K562 (cell line): ENCODE results near the gene HMGCLL1. TPM values are rescaled to one million over a fixed set of nuclear protein-coding genes. Genes with fewer than 3 reads are reported as not detected.

ENCODE experiments used
- ATAC-seq: fragments of 200-7000 bp; cut with Tn5 transposase; 3 replicates; pipeline ENCODE4 v1.9.1; 2020; ENCODE audit warnings: moderate library complexity
- BruUV-seq: library from RNA; stranded (reverse); fragments of 400-500 nt; replicated peaks from 2 replicates; lab custom pipeline; 2021; lab: Mats Ljungman, UMichigan
- CTCF ChIA-PET: fragments of 300-600 bp; formaldehyde crosslinking; extraction: SDS; loops from one replicate; lab custom pipeline; 2021; ENCODE audit warnings: low intra/inter-chr PET ratio; lab: Yijun Ruan, JAX
- POLR2A ChIA-PET: fragments of 300-600, 350-650 bp; sonication (Branson Sonifier 250); formaldehyde crosslinking; extraction: SDS; loops from one replicate; lab custom pipeline; 2021; ENCODE audit warnings: antibody characterized with exemption, inconsistent platforms; lab: Yijun Ruan, JAX
- DNase-seq, 4 experiments: peaks; one replicate each; pipeline versions ENCODE4 v3.0.0 to v3.0.0-alpha.2; 2011 to 2018; ENCODE audit warnings: low spot score in 3 of 4, mixed read lengths in 3 of 4; ENCODE audit errors: extremely low read depth in 1 of 4
- FAIRE-seq: peaks from 2 replicates; lab custom pipeline; 2011; peaks lifted over from hg19 to GRCh38; lab: Jason Lieb, UNC
- H2AFZ ChIP-seq: 2 replicates; pipeline ENCODE4 v1.6.0; 2011; ENCODE audit warnings: low read depth, low read length, control low read depth, inconsistent platforms
- H3K27ac ChIP-seq: fragments of 200-600 bp; 3 replicates; pipeline ENCODE4 v1.8.0; 2011; ENCODE audit warnings: low read depth, mild to moderate bottlenecking, control low read depth, inconsistent platforms, low read length, moderate library complexity, mixed read lengths; ENCODE audit errors: extremely low read depth
- H3K27me3 ChIP-seq, 2 experiments: fragments of 300-600 bp in 1 of 2; 2 replicates in 1 of 2; 3 replicates in 1 of 2; pipeline versions ENCODE4 v1.6.0 to v1.8.0; 2011; ENCODE audit warnings: inconsistent platforms in 2 of 2, low read length in 2 of 2, mild to moderate bottlenecking in 1 of 2, mixed read lengths in 1 of 2, moderate library complexity in 1 of 2; ENCODE audit not compliant: control insufficient read depth in 2 of 2, insufficient read depth in 2 of 2
- H3K36me3 ChIP-seq: fragments of 300-600 bp; 3 replicates; pipeline ENCODE4 v1.8.0; 2011; ENCODE audit warnings: mild to moderate bottlenecking, low read length, inconsistent platforms; ENCODE audit not compliant: control insufficient read depth, insufficient read depth
- H3K4me1 ChIP-seq, 2 experiments: fragments of 200-600 bp in 1 of 2; replicated peaks in 1 of 2; 2 replicates in 1 of 2; 3 replicates in 1 of 2; pipeline versions ENCODE4 v1.5.1 to v1.8.0; 2011; ENCODE audit warnings: inconsistent platforms in 2 of 2, low read length in 2 of 2, mild to moderate bottlenecking in 1 of 2, mixed read lengths in 1 of 2, moderate library complexity in 1 of 2; ENCODE audit not compliant: control insufficient read depth in 2 of 2, insufficient read depth in 2 of 2
- H3K4me2 ChIP-seq: 2 replicates; pipeline ENCODE4 v1.6.1; 2011; ENCODE audit warnings: low read length, control low read depth, inconsistent platforms, mixed read lengths; ENCODE audit not compliant: insufficient read depth
- H3K4me3 ChIP-seq: fragments of 200-600 bp; sonication (generic), shearing (Covaris generic); 2 replicates; pipeline ENCODE4 v1.5.1; 2016; ENCODE audit warnings: control low read depth, inconsistent platforms
- H3K79me2 ChIP-seq: fragments of 200-600 bp; 3 replicates; pipeline ENCODE4 v1.8.0; 2011; ENCODE audit warnings: low read length, inconsistent platforms; ENCODE audit not compliant: control insufficient read depth, insufficient read depth
- H3K9ac ChIP-seq, 2 experiments: 2 replicates each; pipeline versions ENCODE4 v1.6.0 to v1.6.1; 2011; ENCODE audit warnings: low read depth in 2 of 2, low read length in 2 of 2, control low read depth in 1 of 2, inconsistent platforms in 1 of 2, mild to moderate bottlenecking in 1 of 2, mixed read lengths in 1 of 2; ENCODE audit not compliant: insufficient read depth in 1 of 2
- H3K9me1 ChIP-seq: one replicate; pipeline ENCODE4 v1.6.0; 2011; ENCODE audit warnings: inconsistent platforms, mild to moderate bottlenecking, low read length, moderate library complexity; ENCODE audit not compliant: control insufficient read depth, insufficient read depth
- H3K9me3 ChIP-seq: replicated peaks from 2 replicates; pipeline ENCODE4 v1.5.1; 2011; ENCODE audit warnings: low read depth, low read length, inconsistent platforms; ENCODE audit not compliant: control insufficient read depth, insufficient read depth
- H4K20me1 ChIP-seq: replicated peaks from 2 replicates; pipeline ENCODE4 v1.6.1; 2011; ENCODE audit warnings: low read length, inconsistent platforms, mixed read lengths; ENCODE audit not compliant: control insufficient read depth, insufficient read depth
- ETV5 ChIP-seq: sonication (generic); formaldehyde crosslinking; IDR thresholded peaks from 2 replicates; pipeline ENCODE4 v1.4.0; 2020; ENCODE audit warnings: low read depth, mild to moderate bottlenecking, missing genetic modification reagents
- FOS ChIP-seq: IDR thresholded peaks from 3 replicates; pipeline ENCODE4 v1.6.1; 2011; ENCODE audit not compliant: insufficient read length; ENCODE audit errors: extremely low read depth
- MEF2A ChIP-seq: IDR thresholded peaks from 2 replicates; pipeline ENCODE4 v1.6.1; 2011; ENCODE audit warnings: low read depth, mild to moderate bottlenecking, low read length, moderate library complexity; ENCODE audit not compliant: control insufficient read depth
- MTA2 ChIP-seq: fragments of 450-650 bp; IDR thresholded peaks from 2 replicates; pipeline ENCODE4 v1.6.1; 2016; ENCODE audit warnings: low read depth
- PHTF2 ChIP-seq: fragments of 250-450 bp; sonication (Bioruptor Pico); IDR thresholded peaks from 2 replicates; pipeline ENCODE4 v1.5.0; 2021; ENCODE audit warnings: mild to moderate bottlenecking
- RBBP5 ChIP-seq: fragments of 200-600 bp; sonication (generic); IDR thresholded peaks from 2 replicates; pipeline ENCODE4 v1.6.1; 2012; ENCODE audit warnings: borderline replicate concordance, mild to moderate bottlenecking, low read length, control low read depth, inconsistent platforms; ENCODE audit not compliant: insufficient read depth, poor library complexity, severe bottlenecking
- RFX5 ChIP-seq: IDR thresholded peaks from 2 replicates; pipeline ENCODE4 v1.6.1; 2011; ENCODE audit warnings: low read depth, mild to moderate bottlenecking, improper control_type of control experiment, low read length
- TSC22D4 ChIP-seq: fragments of 450-650 bp; IDR thresholded peaks from 2 replicates; pipeline ENCODE4 v1.6.1; 2016; ENCODE audit warnings: missing genetic modification characterization, missing biosample characterization, control low read depth
- ZNF561 ChIP-seq: fragments of 450-650 bp; formaldehyde crosslinking; conservative IDR thresholded peaks from 2 replicates; pipeline ENCODE4 v1.4.0; 2020; ENCODE audit warnings: mild to moderate bottlenecking, moderate library complexity
- WGBS: fragments of 100-300 bp; shearing (Covaris generic); methylation state at CpG from one replicate; pipeline ENCODE4 v1.1.6; 2016; ENCODE audit warnings: low coverage, mixed read lengths; ENCODE audit not compliant: insufficient coverage; ENCODE audit errors: missing lambda C conversion rate; 5-methylcytosine and 5-hydroxymethylcytosine counted together
- in situ Hi-C: fragments of 300-500 bp; cut with MboI; formaldehyde crosslinking; loops from 4 replicates; pipeline ENCODE4 v1.15.0; 2018; ENCODE audit warnings: inconsistent platforms, mixed read lengths
- intact Hi-C: fragments of 100-400 bp; cut with micrococcal nuclease; formaldehyde crosslinking; loops from 2 replicates; pipeline ENCODE4 v1.14.2; 2022
- polyA plus RNA-seq, 8 experiments: library from polyadenylated mRNA; depleted of rRNA in 4 of 8; stranded (reverse) in 5 of 8; unstranded in 3 of 8; fragments of >200 nt; fragmentation: Nextera tagmentation in 2 of 8; fragmentation: Illumina TruSeq in 1 of 8; extraction: Ambion mirVana in 2 of 8; extraction: Trizol in 1 of 8; gene quantifications; 2 replicates each; pipeline versions ENCODE4 v1.2.1 to v1.2.3, GENCODE V29; 2011 to 2014; ENCODE audit warnings: inconsistent platforms in 1 of 8, missing spikeins in 1 of 8
- total RNA-seq, 7 experiments: library from RNA; depleted of rRNA in 6 of 7; stranded (reverse); fragments of >200 nt in 6 of 7; fragmentation: Illumina TruSeq in 2 of 7; extraction: Trizol in 2 of 7; gene quantifications; 2 replicates each; pipeline versions ENCODE4 v1.2.1 to v1.2.3, GENCODE V29; 2011 to 2021; ENCODE audit warnings: low replicate concordance in 1 of 7
- TF ChIP-seq, protein P1 (sequence below), 2 experiments: IDR thresholded peaks; 2 replicates each; pipeline ENCODE4 v1.6.1; 2011; ENCODE audit warnings: borderline replicate concordance in 1 of 2, control low read depth in 1 of 2, low read depth in 1 of 2, low read length in 1 of 2, mild to moderate bottlenecking in 1 of 2, mixed read lengths in 1 of 2, moderate library complexity in 1 of 2; ENCODE audit not compliant: insufficient read depth in 1 of 2, insufficient read length in 1 of 2, poor library complexity in 1 of 2, severe bottlenecking in 1 of 2; ENCODE audit errors: extremely low read depth in 1 of 2
- TF ChIP-seq, protein P2 (sequence below): sonication (generic); formaldehyde crosslinking; IDR thresholded peaks from 2 replicates; pipeline ENCODE4 v1.8.1; 2023; ENCODE audit warnings: mild to moderate bottlenecking, missing genetic modification reagents
- TF ChIP-seq, protein P3 (sequence below): sonication (generic); formaldehyde crosslinking; IDR thresholded peaks from 2 replicates; pipeline ENCODE4 v1.8.0; 2022; ENCODE audit warnings: missing genetic modification reagents, mild to moderate bottlenecking, borderline replicate concordance

HMGCLL1 gene
- total and polyA plus RNA-seq, 9 of the 15 experiments (the other 6 are each of a cell fraction or from before 2014, with no cell fraction given): not detected

DNA sequence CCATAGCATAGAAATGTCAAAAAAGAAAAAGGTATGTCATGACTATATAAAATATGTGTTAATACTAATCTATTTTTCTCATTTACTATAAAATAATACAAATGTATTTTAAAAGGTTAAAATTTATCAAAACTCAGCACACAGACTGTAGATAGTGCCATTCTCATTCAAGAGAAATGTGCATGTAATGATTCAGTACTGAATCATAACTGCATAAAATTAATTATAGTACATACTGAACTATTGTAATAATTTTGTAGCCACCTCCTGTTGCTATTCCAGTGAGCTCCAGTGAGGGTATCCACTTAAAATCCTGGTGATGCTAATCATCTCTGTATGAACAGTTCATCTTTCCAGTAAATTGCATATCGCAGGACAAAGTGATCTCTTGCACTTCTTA is 82.8 kb downstream of the HMGCLL1 start:
- FAIRE-seq (no peak), ATAC-seq (no peak), DNase-seq (no peak)
- Histone ChIP-seq H3K79me2 (no peaks in the 10 kb centered on the region), H2AFZ (no peak overlapping the region), H3K27me3 (no peaks in the 10 kb centered on the region), H4K20me1 (no peaks in the 10 kb centered on the region), H3K36me3 (no peaks in the 10 kb centered on the region), H3K9me3 (no peaks in the 10 kb centered on the region; the same call in 1 of the 2 replicates), H3K4me2 (no peak overlapping the region), H3K4me1 (no peaks in the 10 kb centered on the region), H3K9ac (no peak overlapping the region), H3K4me3 (no peak overlapping the region), H3K9me1 (no peaks in the 10 kb centered on the region), H3K27ac (no peak overlapping the region)
- 0% methylated on average over 1 of the region's 1 CpG for WGBS
- ChIA-PET CTCF (no interaction called here), POLR2A (no interaction called here)
- no TSS peak for BruUV-seq
- intact Hi-C loops: no loop called here
- in situ Hi-C loops: no loop called here
- TF ChIP-seq ETV5 (no peak), ZNF561 (CRISPR knock-in tag) (no peak), RFX5 (no peak), MTA2 (no peak), FOS (no peak), RBBP5 (no peak), TSC22D4 (no peak), MEF2A (no peak), PHTF2 (CRISPR knock-in tag) (no peak)
- TF ChIP-seq, protein P1, sequence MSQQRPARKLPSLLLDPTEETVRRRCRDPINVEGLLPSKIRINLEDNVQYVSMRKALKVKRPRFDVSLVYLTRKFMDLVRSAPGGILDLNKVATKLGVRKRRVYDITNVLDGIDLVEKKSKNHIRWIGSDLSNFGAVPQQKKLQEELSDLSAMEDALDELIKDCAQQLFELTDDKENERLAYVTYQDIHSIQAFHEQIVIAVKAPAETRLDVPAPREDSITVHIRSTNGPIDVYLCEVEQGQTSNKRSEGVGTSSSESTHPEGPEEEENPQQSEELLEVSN (IDR thresholded peaks at IDR 0.05; ENCODE audit: borderline replicate concordance in 1 of 2, extremely low read depth in 1 of 2, insufficient read depth in 1 of 2, insufficient read length in 1 of 2, low read depth in 1 of 2, low read length in 1 of 2, poor library complexity in 1 of 2, severe bottlenecking in 1 of 2): no peak
- TF ChIP-seq, protein P2, sequence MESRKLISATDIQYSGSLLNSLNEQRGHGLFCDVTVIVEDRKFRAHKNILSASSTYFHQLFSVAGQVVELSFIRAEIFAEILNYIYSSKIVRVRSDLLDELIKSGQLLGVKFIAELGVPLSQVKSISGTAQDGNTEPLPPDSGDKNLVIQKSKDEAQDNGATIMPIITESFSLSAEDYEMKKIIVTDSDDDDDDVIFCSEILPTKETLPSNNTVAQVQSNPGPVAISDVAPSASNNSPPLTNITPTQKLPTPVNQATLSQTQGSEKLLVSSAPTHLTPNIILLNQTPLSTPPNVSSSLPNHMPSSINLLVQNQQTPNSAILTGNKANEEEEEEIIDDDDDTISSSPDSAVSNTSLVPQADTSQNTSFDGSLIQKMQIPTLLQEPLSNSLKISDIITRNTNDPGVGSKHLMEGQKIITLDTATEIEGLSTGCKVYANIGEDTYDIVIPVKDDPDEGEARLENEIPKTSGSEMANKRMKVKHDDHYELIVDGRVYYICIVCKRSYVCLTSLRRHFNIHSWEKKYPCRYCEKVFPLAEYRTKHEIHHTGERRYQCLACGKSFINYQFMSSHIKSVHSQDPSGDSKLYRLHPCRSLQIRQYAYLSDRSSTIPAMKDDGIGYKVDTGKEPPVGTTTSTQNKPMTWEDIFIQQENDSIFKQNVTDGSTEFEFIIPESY (CRISPR knock-in tag): no peak
- TF ChIP-seq, protein P3, sequence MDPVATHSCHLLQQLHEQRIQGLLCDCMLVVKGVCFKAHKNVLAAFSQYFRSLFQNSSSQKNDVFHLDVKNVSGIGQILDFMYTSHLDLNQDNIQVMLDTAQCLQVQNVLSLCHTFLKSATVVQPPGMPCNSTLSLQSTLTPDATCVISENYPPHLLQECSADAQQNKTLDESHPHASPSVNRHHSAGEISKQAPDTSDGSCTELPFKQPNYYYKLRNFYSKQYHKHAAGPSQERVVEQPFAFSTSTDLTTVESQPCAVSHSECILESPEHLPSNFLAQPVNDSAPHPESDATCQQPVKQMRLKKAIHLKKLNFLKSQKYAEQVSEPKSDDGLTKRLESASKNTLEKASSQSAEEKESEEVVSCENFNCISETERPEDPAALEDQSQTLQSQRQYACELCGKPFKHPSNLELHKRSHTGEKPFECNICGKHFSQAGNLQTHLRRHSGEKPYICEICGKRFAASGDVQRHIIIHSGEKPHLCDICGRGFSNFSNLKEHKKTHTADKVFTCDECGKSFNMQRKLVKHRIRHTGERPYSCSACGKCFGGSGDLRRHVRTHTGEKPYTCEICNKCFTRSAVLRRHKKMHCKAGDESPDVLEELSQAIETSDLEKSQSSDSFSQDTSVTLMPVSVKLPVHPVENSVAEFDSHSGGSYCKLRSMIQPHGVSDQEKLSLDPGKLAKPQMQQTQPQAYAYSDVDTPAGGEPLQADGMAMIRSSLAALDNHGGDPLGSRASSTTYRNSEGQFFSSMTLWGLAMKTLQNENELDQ: no peak
